Smooth muscle cell (in vitro differentiated cells): ENCODE measurements around the gene TARS2. TPM values are rescaled to one million over a fixed set of nuclear protein-coding genes. Genes with fewer than 3 reads are reported as not detected.

Experiments
- DNase-seq: peaks from one replicate; lab custom pipeline; 2025; ENCODE audit not compliant: unreplicated experiment; lab: John Stamatoyannopoulos, UW
- H2AFZ ChIP-seq: fragments of 200-600 bp; sonication (generic); 2 replicates; pipeline ENCODE4 v1.6.0; 2016; ENCODE audit warnings: antibody characterized with exemption, low read depth, mild to moderate bottlenecking
- H3F3A ChIP-seq: fragments of 200-600 bp; sonication (generic); 2 replicates; pipeline ENCODE4 v1.6.0; 2017; ENCODE audit warnings: antibody characterized with exemption, low read depth
- H3K27ac ChIP-seq: fragments of 200-600 bp; sonication (generic); 2 replicates; pipeline ENCODE4 v1.5.1; 2016; ENCODE audit warnings: low read depth, mild to moderate bottlenecking
- H3K27me3 ChIP-seq: fragments of 200-600 bp; sonication (generic); 2 replicates; pipeline ENCODE4 v1.6.1; 2016; ENCODE audit warnings: low read depth, mild to moderate bottlenecking
- H3K36me3 ChIP-seq: fragments of 200-600 bp; sonication (generic); 2 replicates; pipeline ENCODE4 v1.5.1; 2016; ENCODE audit warnings: low read depth
- H3K4me1 ChIP-seq: fragments of 200-600 bp; sonication (generic); 2 replicates; pipeline ENCODE4 v1.5.1; 2016; ENCODE audit warnings: low read depth
- H3K4me2 ChIP-seq: fragments of 200-600 bp; sonication (generic); 2 replicates; pipeline ENCODE4 v1.6.0; 2016; ENCODE audit warnings: mild to moderate bottlenecking
- H3K4me3 ChIP-seq: fragments of 200-600 bp; sonication (generic); 2 replicates; pipeline ENCODE4 v1.5.1; 2016; ENCODE audit warnings: mild to moderate bottlenecking
- H3K79me2 ChIP-seq: fragments of 200-600 bp; sonication (generic); 2 replicates; pipeline ENCODE4 v1.6.0; 2016; ENCODE audit warnings: low read depth, mild to moderate bottlenecking
- H3K9ac ChIP-seq: fragments of 200-600 bp; sonication (generic); 2 replicates; pipeline ENCODE4 v1.6.0; 2016; ENCODE audit warnings: low read depth
- H3K9me3 ChIP-seq: fragments of 200-600 bp; sonication (generic); replicated peaks from 2 replicates; pipeline ENCODE4 v1.5.1; 2016; ENCODE audit warnings: low read depth
- H4K20me1 ChIP-seq: fragments of 200-600 bp; sonication (generic); 2 replicates; pipeline ENCODE4 v1.6.0; 2016; ENCODE audit warnings: low read depth
- WGBS: methylation state at CpG from one replicate; pipeline ENCODE4 v1.1.7; 2016; ENCODE audit warnings: low lambda C conversion rate; 5-methylcytosine and 5-hydroxymethylcytosine counted together
- microRNA-seq: library from miRNA; unstranded; fragments of <30 nt; microRNA quantifications from one replicate; pipeline ENCODE4, GENCODE V29; 2016; ENCODE audit warnings: borderline number of aligned reads
- polyA plus RNA-seq: library from polyadenylated mRNA; unstranded; fragments of >200 nt; fragmentation: Nextera tagmentation; extraction: Ambion mirVana; gene quantifications from 2 replicates; pipeline ENCODE4 v1.2.1, GENCODE V29; 2016
- small RNA-seq: library from RNA; depleted of rRNA; stranded (forward); fragments of <200 nt; gene quantifications from one replicate; pipeline ENCODE3, GENCODE V24; 2014
- total RNA-seq: library from RNA; depleted of rRNA; stranded (reverse); fragments of >200 nt; gene quantifications from 2 replicates; pipeline ENCODE4 v1.2.3, GENCODE V29; 2014
- TF ChIP-seq, protein P1 (sequence below): fragments of 200-600 bp; sonication (generic); IDR thresholded peaks from 2 replicates; pipeline ENCODE4 v1.5.1; 2017; ENCODE audit warnings: borderline replicate concordance, mild to moderate bottlenecking, antibody characterized with exemption; ENCODE audit not compliant: insufficient read depth, poor library complexity, severe bottlenecking

The TARS2 gene
- total and polyA plus RNA-seq, 2 experiments from 2014 or later, result 8.6 to 20.9 TPM

DNA sequence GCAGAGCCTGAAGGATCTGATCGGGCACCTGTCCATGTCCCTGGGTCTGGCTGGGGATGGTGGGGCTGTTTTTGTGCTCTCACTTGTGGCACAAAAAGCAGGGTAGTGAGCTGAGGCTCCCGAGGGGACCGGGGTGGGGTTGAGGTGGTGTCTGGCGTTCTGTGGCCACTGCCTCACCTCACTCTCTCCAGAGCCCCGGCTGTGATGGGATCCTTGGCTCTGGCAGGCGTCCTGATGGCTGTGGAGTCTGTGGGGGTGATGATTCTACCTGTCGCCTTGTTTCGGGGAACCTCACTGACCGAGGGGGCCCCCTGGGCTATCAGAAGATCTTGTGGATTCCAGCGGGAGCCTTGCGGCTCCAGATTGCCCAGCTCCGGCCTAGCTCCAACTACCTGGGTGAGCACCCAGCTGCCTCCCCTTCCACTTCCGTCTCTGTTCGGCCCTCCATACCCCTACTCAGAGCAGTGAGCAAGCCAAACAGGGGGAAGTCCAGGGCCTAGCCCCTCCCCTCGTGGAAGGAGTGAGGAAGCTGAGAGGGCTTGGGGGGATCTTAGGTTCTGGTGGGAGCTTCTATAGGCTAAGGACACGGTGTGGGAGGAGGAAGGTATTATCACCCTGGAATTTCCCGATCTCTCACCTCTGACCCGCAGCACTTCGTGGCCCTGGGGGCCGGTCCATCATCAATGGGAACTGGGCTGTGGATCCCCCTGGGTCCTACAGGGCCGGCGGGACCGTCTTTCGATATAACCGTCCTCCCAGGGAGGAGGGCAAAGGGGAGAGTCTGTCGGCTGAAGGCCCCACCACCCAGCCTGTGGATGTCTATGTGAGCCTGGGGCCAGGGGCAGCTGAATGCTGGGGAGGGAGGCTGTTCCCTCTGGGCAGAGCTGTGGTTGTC, 69.0 kb downstream of the TARS2 start:
- Histone ChIP-seq H3K36me3 (no peaks in the 10 kb centered on the region), H2AFZ (no peak overlapping the region), H3K27me3 (no peaks in the 10 kb centered on the region), H3F3A (peaks cover 11% of the 10 kb centered on the region), H3K27ac (no peak overlapping the region), H3K79me2 (peaks cover 14% of the 10 kb centered on the region), H3K4me2 (no peak overlapping the region), H3K9ac (no peak overlapping the region), H4K20me1 (peaks cover 16% of the 10 kb centered on the region), H3K9me3 (no peaks in the 10 kb centered on the region), H3K4me1 (peaks cover 13% of the 10 kb centered on the region), H3K4me3 (no peak overlapping the region)
- 92% methylated on average over 26 of the region's 26 CpGs for WGBS
- DNase-seq, result no peak
- TF ChIP-seq, protein P1, sequence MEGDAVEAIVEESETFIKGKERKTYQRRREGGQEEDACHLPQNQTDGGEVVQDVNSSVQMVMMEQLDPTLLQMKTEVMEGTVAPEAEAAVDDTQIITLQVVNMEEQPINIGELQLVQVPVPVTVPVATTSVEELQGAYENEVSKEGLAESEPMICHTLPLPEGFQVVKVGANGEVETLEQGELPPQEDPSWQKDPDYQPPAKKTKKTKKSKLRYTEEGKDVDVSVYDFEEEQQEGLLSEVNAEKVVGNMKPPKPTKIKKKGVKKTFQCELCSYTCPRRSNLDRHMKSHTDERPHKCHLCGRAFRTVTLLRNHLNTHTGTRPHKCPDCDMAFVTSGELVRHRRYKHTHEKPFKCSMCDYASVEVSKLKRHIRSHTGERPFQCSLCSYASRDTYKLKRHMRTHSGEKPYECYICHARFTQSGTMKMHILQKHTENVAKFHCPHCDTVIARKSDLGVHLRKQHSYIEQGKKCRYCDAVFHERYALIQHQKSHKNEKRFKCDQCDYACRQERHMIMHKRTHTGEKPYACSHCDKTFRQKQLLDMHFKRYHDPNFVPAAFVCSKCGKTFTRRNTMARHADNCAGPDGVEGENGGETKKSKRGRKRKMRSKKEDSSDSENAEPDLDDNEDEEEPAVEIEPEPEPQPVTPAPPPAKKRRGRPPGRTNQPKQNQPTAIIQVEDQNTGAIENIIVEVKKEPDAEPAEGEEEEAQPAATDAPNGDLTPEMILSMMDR, result no peak

DNA sequence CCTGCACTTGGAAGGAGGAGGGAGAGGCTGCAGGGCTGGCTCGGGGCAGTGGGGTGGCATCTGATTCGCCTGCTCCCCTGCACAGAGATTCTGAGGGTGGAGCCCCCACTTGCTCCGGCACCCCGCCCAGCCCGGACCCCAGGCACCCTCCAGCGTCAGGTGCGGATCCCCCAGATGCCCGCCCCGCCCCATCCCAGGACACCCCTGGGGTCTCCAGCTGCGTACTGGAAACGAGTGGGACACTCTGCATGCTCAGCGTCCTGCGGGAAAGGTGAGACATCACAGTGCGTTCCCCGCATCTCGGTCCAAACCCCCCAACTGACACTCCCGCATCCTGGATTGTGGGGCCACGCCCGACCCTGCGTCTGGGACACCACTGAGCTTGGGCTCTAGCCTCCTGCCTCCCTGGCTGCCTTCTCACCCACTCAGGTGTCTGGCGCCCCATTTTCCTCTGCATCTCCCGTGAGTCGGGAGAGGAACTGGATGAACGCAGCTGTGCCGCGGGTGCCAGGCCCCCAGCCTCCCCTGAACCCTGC, 69.9 kb downstream of the TARS2 start:
- H3K27ac ChIP-seq, result no peak overlapping the region
- 95% methylated on average over 18 of the region's 26 CpGs for WGBS
- H4K20me1 ChIP-seq, result peaks cover 16% of the 10 kb centered on the region
- H3K79me2 ChIP-seq, result peaks cover 14% of the 10 kb centered on the region
- no peak overlapping the region for H3K4me2 ChIP-seq
- H3F3A ChIP-seq, result peaks cover 6% of the 10 kb centered on the region
- TF ChIP-seq, protein P1, result no peak
- DNase-seq, result no peak
- H3K9me3 ChIP-seq, result no peaks in the 10 kb centered on the region
- no peak overlapping the region for H3K9ac ChIP-seq
- H3K27me3 ChIP-seq, result no peaks in the 10 kb centered on the region
- H2AFZ ChIP-seq, result no peak overlapping the region
- no peaks in the 10 kb centered on the region for H3K36me3 ChIP-seq
- H3K4me3 ChIP-seq, result no peak overlapping the region
- H3K4me1 ChIP-seq, result peaks cover 13% of the 10 kb centered on the region

Small RNA genes within 50 kb of the gene (microRNA-seq; reads per million reads assigned to microRNA genes)
- not detected for gene MIR4257
- not detected for gene MIR6878

Small RNA genes within 50 kb of the gene (small RNA-seq; reads per million reads assigned to genes)
- 0.13 reads per million for gene MIR4257

Other genes starting within 250 kb of the TARS2 start
- gene CA14, start 229.6 kb upstream of the TARS2 start, total RNA-seq, result 0.22 TPM in 1 of 2 replicates, not detected in the other
- 0.59 and 0.91 TPM in 2 replicates for gene CA14, start 229.6 kb upstream of the TARS2 start, polyA plus RNA-seq
- 74.8 and 86.8 TPM in 2 replicates for gene APH1A, start 218.4 kb upstream of the TARS2 start, total RNA-seq
- gene APH1A, start 218.4 kb upstream of the TARS2 start, polyA plus RNA-seq, result 43.4 and 44.5 TPM in 2 replicates
- 5.1 and 6.4 TPM in 2 replicates for gene C1orf54, start 214.6 kb upstream of the TARS2 start, total RNA-seq
- 5.4 and 7.9 TPM in 2 replicates for gene C1orf54, start 214.6 kb upstream of the TARS2 start, polyA plus RNA-seq
- 8.4 and 13.1 TPM in 2 replicates for gene CIART, start 204.9 kb upstream of the TARS2 start, total RNA-seq
- 7.2 and 15.2 TPM in 2 replicates for gene CIART, start 204.9 kb upstream of the TARS2 start, polyA plus RNA-seq
- 53.8 and 54.4 TPM in 2 replicates for gene MRPS21, start 193.6 kb upstream of the TARS2 start, total RNA-seq
- gene MRPS21, start 193.6 kb upstream of the TARS2 start, polyA plus RNA-seq, result 83.4 and 85.9 TPM in 2 replicates
- 34.6 and 41.8 TPM in 2 replicates for gene PRPF3, start 165.9 kb upstream of the TARS2 start, total RNA-seq
- 26.6 and 33.9 TPM in 2 replicates for gene PRPF3, start 165.9 kb upstream of the TARS2 start, polyA plus RNA-seq
- 15.4 and 17.1 TPM in 2 replicates for gene RPRD2, start 123.3 kb upstream of the TARS2 start, total RNA-seq
- gene RPRD2, start 123.3 kb upstream of the TARS2 start, polyA plus RNA-seq, result 14.2 and 15.8 TPM in 2 replicates
- gene ECM1, start 20.7 kb downstream of the TARS2 start, total RNA-seq, result 14.6 and 19.0 TPM in 2 replicates
- 32.0 and 36.1 TPM in 2 replicates for gene ECM1, start 20.7 kb downstream of the TARS2 start, polyA plus RNA-seq
- not detected in 2 replicates for gene FALEC, start 28.3 kb downstream of the TARS2 start, total RNA-seq
- 0.62 and 1.2 TPM in 2 replicates for gene FALEC, start 28.3 kb downstream of the TARS2 start, polyA plus RNA-seq
- gene ADAMTSL4, start 62.0 kb downstream of the TARS2 start, total RNA-seq, result 2.4 and 6.4 TPM in 2 replicates
- gene ADAMTSL4, start 62.0 kb downstream of the TARS2 start, polyA plus RNA-seq, result 8.4 and 20.8 TPM in 2 replicates
- gene MCL1, start 92.2 kb downstream of the TARS2 start, total RNA-seq, result 519 and 630 TPM in 2 replicates
- 224 and 247 TPM in 2 replicates for gene MCL1, start 92.2 kb downstream of the TARS2 start, polyA plus RNA-seq
- 63.5 and 66.3 TPM in 2 replicates for gene ENSA, start 142.2 kb downstream of the TARS2 start, total RNA-seq
- 31.3 and 54.7 TPM in 2 replicates for gene ENSA, start 142.2 kb downstream of the TARS2 start, polyA plus RNA-seq
- 10.7 and 15.3 TPM in 2 replicates for gene GOLPH3L, start 209.7 kb downstream of the TARS2 start, total RNA-seq
- 9.9 and 16.2 TPM in 2 replicates for gene GOLPH3L, start 209.7 kb downstream of the TARS2 start, polyA plus RNA-seq
- gene HORMAD1, start 233.5 kb downstream of the TARS2 start, total RNA-seq, result not detected in 2 replicates
- gene HORMAD1, start 233.5 kb downstream of the TARS2 start, polyA plus RNA-seq, result not detected in 2 replicates